ENCODE data around the gene ZNF688.
A peak's percentile ranks its signal among the peaks of the same experiment; 100 is the strongest.

DNA sequence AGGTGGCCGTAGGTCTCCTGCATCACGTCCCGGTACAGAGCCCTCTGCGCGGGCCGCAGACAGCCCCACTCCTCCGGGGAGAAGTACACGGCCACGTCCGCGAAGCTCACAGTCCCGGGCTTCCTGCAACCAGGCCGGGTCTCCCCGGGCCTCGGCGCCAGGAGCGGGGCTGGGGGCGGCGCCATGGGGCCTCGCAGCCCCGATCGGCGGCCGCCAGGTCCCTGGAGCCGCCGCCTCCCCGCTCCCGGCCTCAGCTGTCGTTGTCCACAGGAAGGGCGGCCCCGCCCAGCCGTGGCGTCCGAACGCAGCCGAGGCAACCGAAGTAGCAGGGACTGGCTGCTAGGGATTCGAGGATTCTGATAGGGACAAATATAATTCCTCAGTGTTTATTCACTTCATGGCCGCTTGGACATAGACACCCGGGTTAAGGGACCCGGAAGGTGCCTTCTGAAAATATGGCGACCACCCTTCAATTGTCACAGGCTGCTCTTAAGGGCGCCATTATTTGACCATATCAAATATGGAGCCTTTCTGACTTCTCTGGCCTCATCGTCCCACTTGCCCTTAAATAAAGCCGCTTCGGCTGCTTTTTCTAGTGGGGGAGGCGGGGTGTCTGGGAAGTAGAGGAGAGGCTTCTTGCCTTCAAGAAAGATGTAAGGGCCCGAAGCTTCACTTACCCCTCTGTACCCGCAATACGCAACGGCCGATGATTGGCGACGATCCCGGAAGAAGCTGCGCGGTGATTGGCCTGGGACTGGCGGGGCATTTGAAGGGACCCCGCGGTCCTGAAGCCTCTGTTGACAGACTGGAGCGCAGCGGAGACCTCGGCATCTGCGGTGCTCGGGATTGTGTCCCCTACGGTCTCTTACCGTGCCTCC, at the start of gene ZNF688:
- peak; percentile 53 for TF ChIP-seq POLR2A (IDR thresholded peaks at IDR 0.05)
- TF ChIP-seq, protein P1, sequence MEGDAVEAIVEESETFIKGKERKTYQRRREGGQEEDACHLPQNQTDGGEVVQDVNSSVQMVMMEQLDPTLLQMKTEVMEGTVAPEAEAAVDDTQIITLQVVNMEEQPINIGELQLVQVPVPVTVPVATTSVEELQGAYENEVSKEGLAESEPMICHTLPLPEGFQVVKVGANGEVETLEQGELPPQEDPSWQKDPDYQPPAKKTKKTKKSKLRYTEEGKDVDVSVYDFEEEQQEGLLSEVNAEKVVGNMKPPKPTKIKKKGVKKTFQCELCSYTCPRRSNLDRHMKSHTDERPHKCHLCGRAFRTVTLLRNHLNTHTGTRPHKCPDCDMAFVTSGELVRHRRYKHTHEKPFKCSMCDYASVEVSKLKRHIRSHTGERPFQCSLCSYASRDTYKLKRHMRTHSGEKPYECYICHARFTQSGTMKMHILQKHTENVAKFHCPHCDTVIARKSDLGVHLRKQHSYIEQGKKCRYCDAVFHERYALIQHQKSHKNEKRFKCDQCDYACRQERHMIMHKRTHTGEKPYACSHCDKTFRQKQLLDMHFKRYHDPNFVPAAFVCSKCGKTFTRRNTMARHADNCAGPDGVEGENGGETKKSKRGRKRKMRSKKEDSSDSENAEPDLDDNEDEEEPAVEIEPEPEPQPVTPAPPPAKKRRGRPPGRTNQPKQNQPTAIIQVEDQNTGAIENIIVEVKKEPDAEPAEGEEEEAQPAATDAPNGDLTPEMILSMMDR (IDR thresholded peaks at IDR 0.05), result no peak

All from right lobe of liver (tissue), 4 donors.